HepG2 (cell line): ENCODE measurements around the gene TAMALIN. TPM values are rescaled to one million over a fixed set of nuclear protein-coding genes. Genes with fewer than 3 reads are reported as not detected.
A peak's percentile ranks its signal among the peaks of the same experiment; 100 is the strongest.

Experiments used
- ATAC-seq: fragments of 200-7000 bp; cut with Tn5 transposase; 3 replicates; pipeline ENCODE4 v1.9.1; 2020; ENCODE audit warnings: mild to moderate bottlenecking, moderate library complexity
- BruUV-seq: library from RNA; stranded (reverse); fragments of 400-500 nt; replicated peaks from 2 replicates; lab custom pipeline; 2021; lab: Mats Ljungman, UMichigan
- CTCF ChIA-PET: fragments of 300-600 bp; formaldehyde crosslinking; extraction: SDS; loops from one replicate; lab custom pipeline; 2021; ENCODE audit warnings: low total read pairs, inconsistent platforms, low intra/inter-chr PET ratio; lab: Yijun Ruan, JAX
- POLR2A ChIA-PET: fragments of 350-600 bp; sonication (Branson Sonifier 250); formaldehyde crosslinking; loops from one replicate; lab custom pipeline; 2020; ENCODE audit warnings: antibody characterized with exemption, inconsistent platforms; lab: Yijun Ruan, JAX
- DNase-seq: peaks from one replicate; pipeline ENCODE4 v3.0.0-alpha.2; 2015; ENCODE audit warnings: low spot score
- FAIRE-seq: peaks from 3 replicates; lab custom pipeline; 2011; peaks lifted over from hg19 to GRCh38; lab: Jason Lieb, UNC
- H2AFZ ChIP-seq: one replicate; pipeline ENCODE4 v1.6.1; 2011; ENCODE audit warnings: low read length, inconsistent platforms
- H3K27ac ChIP-seq: fragments of 300-600 bp; 3 replicates; pipeline ENCODE4 v1.8.0; 2011; ENCODE audit warnings: mixed run types, mild to moderate bottlenecking, mixed read lengths, low read length, inconsistent platforms; ENCODE audit not compliant: insufficient read depth; ENCODE audit errors: extremely low read length
- H3K27me3 ChIP-seq, 2 experiments: fragments of 200-600 bp in 1 of 2; 2 replicates in 1 of 2; 3 replicates in 1 of 2; pipeline versions ENCODE4 v1.6.0 to v1.8.0; 2011; ENCODE audit warnings: low read length in 2 of 2, mild to moderate bottlenecking in 2 of 2, moderate library complexity in 2 of 2, inconsistent platforms in 1 of 2; ENCODE audit not compliant: insufficient read depth in 2 of 2, control insufficient read depth in 1 of 2
- H3K36me3 ChIP-seq, 2 experiments: fragments of 200-600 bp in 1 of 2; replicated peaks in 1 of 2; 2 replicates in 1 of 2; 3 replicates in 1 of 2; pipeline versions ENCODE4 v1.5.1 to v1.8.0; 2011; ENCODE audit warnings: low read length in 2 of 2, inconsistent platforms in 1 of 2; ENCODE audit not compliant: insufficient read depth in 2 of 2, control insufficient read depth in 1 of 2
- H3K4me1 ChIP-seq: 2 replicates; pipeline ENCODE4 v1.5.1; 2012; ENCODE audit warnings: low read length, inconsistent platforms; ENCODE audit not compliant: insufficient read depth
- H3K4me2 ChIP-seq: 2 replicates; pipeline ENCODE4 v1.6.0; 2011; ENCODE audit warnings: low read depth, low read length, inconsistent platforms
- H3K4me3 ChIP-seq, 3 experiments: fragments of 200-600 bp in 1 of 3; sonication (generic), shearing (Covaris generic) in 1 of 3; replicated peaks in 1 of 3; 2 replicates each; pipeline ENCODE4 v1.5.1; 2011 to 2016; ENCODE audit warnings: low read length in 3 of 3, inconsistent platforms in 2 of 3, low read depth in 2 of 3, mild to moderate bottlenecking in 2 of 3, control low read depth in 1 of 3, mixed read lengths in 1 of 3; ENCODE audit not compliant: insufficient read depth in 1 of 3
- H3K79me2 ChIP-seq: one replicate; pipeline ENCODE4 v1.6.1; 2011; ENCODE audit warnings: low read length, inconsistent platforms; ENCODE audit not compliant: insufficient read depth
- H3K9ac ChIP-seq: 2 replicates; pipeline ENCODE4 v1.6.0; 2011; ENCODE audit warnings: mild to moderate bottlenecking, low read depth, low read length, inconsistent platforms; ENCODE audit not compliant: insufficient read depth
- H3K9me3 ChIP-seq: 2 replicates; pipeline ENCODE4 v1.5.1; 2012; ENCODE audit warnings: mild to moderate bottlenecking, low read length
- H4K20me1 ChIP-seq: 2 replicates; pipeline ENCODE4 v1.6.0; 2011; ENCODE audit warnings: inconsistent platforms, mild to moderate bottlenecking, low read length, moderate library complexity; ENCODE audit not compliant: insufficient read depth
- AFF4 ChIP-seq: sonication (generic); formaldehyde crosslinking; IDR thresholded peaks from 2 replicates; pipeline ENCODE4 v1.4.0; 2020; ENCODE audit warnings: missing genetic modification reagents
- BCL6 ChIP-seq: IDR thresholded peaks from 2 replicates; pipeline ENCODE4 v1.6.1; 2016; ENCODE audit warnings: missing genetic modification reagents, missing compliant biosample characterization
- CEBPB ChIP-seq: IDR thresholded peaks from 2 replicates; pipeline ENCODE4 v1.6.1; 2011; ENCODE audit warnings: low read depth, low read length, improper control_type of control experiment, borderline replicate concordance
- CHD2 ChIP-seq: IDR thresholded peaks from 2 replicates; pipeline ENCODE4 v1.6.1; 2011; ENCODE audit warnings: low read depth, low read length, improper control_type of control experiment
- ELF3 ChIP-seq: IDR thresholded peaks from 2 replicates; pipeline ENCODE4 v1.6.1; 2016; ENCODE audit warnings: missing genetic modification reagents, missing compliant biosample characterization
- HMG20A ChIP-seq: IDR thresholded peaks from 2 replicates; pipeline ENCODE4 v1.6.1; 2016; ENCODE audit warnings: borderline replicate concordance
- ISX ChIP-seq: sonication (generic); formaldehyde crosslinking; conservative IDR thresholded peaks from 2 replicates; pipeline ENCODE4 v1.5.0; 2020; ENCODE audit warnings: missing genetic modification reagents
- MED1 ChIP-seq: sonication (generic); formaldehyde crosslinking; IDR thresholded peaks from 2 replicates; pipeline ENCODE4 v1.4.0; 2020; ENCODE audit warnings: missing genetic modification reagents
- NCOA2 ChIP-seq: sonication (generic); formaldehyde crosslinking; IDR thresholded peaks from 2 replicates; pipeline ENCODE4 v1.8.0; 2022; ENCODE audit warnings: inconsistent platforms
- NR2F6 ChIP-seq, 2 experiments: IDR thresholded peaks; 2 replicates each; pipeline ENCODE4 v1.6.1; 2016; ENCODE audit warnings: antibody characterized with exemption in 1 of 2, mild to moderate bottlenecking in 1 of 2
- PCBP2 ChIP-seq: fragments of 200-400 bp; formaldehyde crosslinking; optimal IDR thresholded peaks from 2 replicates; pipeline ENCODE3; 2018; ENCODE audit warnings: low read length, low read depth; ENCODE audit not compliant: poor library complexity, severe bottlenecking
- WGBS: methylation state at CpG from one replicate; pipeline ENCODE4 v1.1.6; 2017; ENCODE audit warnings: low lambda C conversion rate; 5-methylcytosine and 5-hydroxymethylcytosine counted together
- in situ Hi-C: cut with HindIII; loops from 2 replicates; pipeline ENCODE4 v1.10.0; 2017; ENCODE audit warnings: low pct_unique_long_range_greater_than_20kb; ENCODE audit not compliant: extremely low pct_ligation_motif_present
- intact Hi-C: fragments of 100-400 bp; cut with micrococcal nuclease; formaldehyde crosslinking; loops from one replicate; pipeline ENCODE4 v1.10.0; 2022; ENCODE audit not compliant: unreplicated experiment
- polyA plus RNA-seq, 8 experiments: library from polyadenylated mRNA; depleted of rRNA in 3 of 8; stranded (reverse) in 7 of 8; unstranded in 1 of 8; fragments of >200 nt; fragmentation: Illumina TruSeq in 4 of 8; extraction: Trizol in 4 of 8; gene quantifications; 2 replicates each; pipeline versions ENCODE4 v1.2.1 to v1.2.3, GENCODE V29; 2011 to 2016; ENCODE audit warnings: low read depth in 4 of 8, missing spikeins in 1 of 8, mixed read lengths in 1 of 8; ENCODE audit not compliant: insufficient read depth in 1 of 8
- total RNA-seq, 5 experiments: library from RNA; depleted of rRNA; stranded (reverse); fragments of >200 nt; fragmentation: Illumina TruSeq; extraction: Trizol; gene quantifications; 2 replicates each; pipeline ENCODE4 v1.2.3, GENCODE V29; 2016; ENCODE audit warnings: low read depth in 1 of 5
- TF ChIP-seq, protein P1 (sequence below): sonication (generic); formaldehyde crosslinking; conservative IDR thresholded peaks from 2 replicates; pipeline ENCODE4 v1.4.0; 2020; ENCODE audit warnings: mild to moderate bottlenecking, missing genetic modification reagents, moderate library complexity

The TAMALIN gene
- total and polyA plus RNA-seq, 2 of the 13 experiments (the other 11 are each of a cell fraction or from before 2014, with no cell fraction given), result 2.9 to 10.9 TPM

GRCh38 chr12:52011602-52012214 lies 5.0 kb downstream of the TAMALIN start:
- peak; percentile 60 for DNase-seq
- intact Hi-C loops, result no loop called here
- Histone ChIP-seq H3K9ac (peak overlapping the region; percentile 66; the same call in 1 of the 2 replicates), H3K4me2 (peak overlapping the region; percentile 86), H4K20me1 (no peaks in the 10 kb centered on the region), H3K4me1 (peaks cover 41% of the 10 kb centered on the region), H3K9me3 (no peaks in the 10 kb centered on the region), H3K27ac (peak overlapping the region; percentile 62), H2AFZ (no peak overlapping the region), H3K4me3 (peak overlapping the region in 1 of 3 experiments; percentile 64; a peak in 2 of 6 replicates), H3K36me3 (peaks cover 4 to 6% of the 10 kb centered on the region in 2 experiments; a peak in 2 of 5 replicates), H3K79me2 (no peaks in the 10 kb centered on the region), H3K27me3 (0 out of 5 replicates have a peak, but pooled peaks cover 0 to 1% of the 10 kb centered on the region in 2 experiments)
- in situ Hi-C loops, result no loop called here
- ATAC-seq, result 0 out of 3 replicates have a peak, but pooled peaks have one; percentile 5
- WGBS, result 76% methylated on average over 8 of the region's 8 CpGs
- ChIA-PET CTCF (no interaction called here), POLR2A (interaction anchor here (2.1 to 3.2 kb wide), 3 partner anchors 10 to 21 kb away, joined by 11 to 45 read pairs (median 14); no protein-coding TSS in a partner anchor)
- no TSS peak for BruUV-seq
- FAIRE-seq, result peak; percentile 87
- TF ChIP-seq CEBPB (peak; percentile 65; the same call in 1 of the 2 replicates), CHD2 (no peak), ELF3 (CRISPR knock-in tag) (peak; percentile 88), NR2F6 (IDR thresholded peaks at IDR 0.05) (no peak; the same call in 1 of the 2 replicates), NR2F6 (CRISPR knock-in tag; IDR thresholded peaks at IDR 0.05) (peak; percentile 65; the same call in 1 of the 2 replicates), AFF4 (CRISPR knock-in tag) (no peak), PCBP2 (no peak), HMG20A (CRISPR knock-in tag) (peak; percentile 30; the same call in 1 of the 2 replicates), MED1 (CRISPR knock-in tag) (0 out of 2 replicates have a peak, but pooled peaks have one; percentile 19), BCL6 (CRISPR knock-in tag) (0 out of 2 replicates have a peak, but pooled peaks have one; percentile 15), NCOA2 (CRISPR knock-in tag) (0 out of 2 replicates have a peak, but pooled peaks have one; percentile 29), ISX (CRISPR knock-in tag) (no peak)
- TF ChIP-seq, protein P1, sequence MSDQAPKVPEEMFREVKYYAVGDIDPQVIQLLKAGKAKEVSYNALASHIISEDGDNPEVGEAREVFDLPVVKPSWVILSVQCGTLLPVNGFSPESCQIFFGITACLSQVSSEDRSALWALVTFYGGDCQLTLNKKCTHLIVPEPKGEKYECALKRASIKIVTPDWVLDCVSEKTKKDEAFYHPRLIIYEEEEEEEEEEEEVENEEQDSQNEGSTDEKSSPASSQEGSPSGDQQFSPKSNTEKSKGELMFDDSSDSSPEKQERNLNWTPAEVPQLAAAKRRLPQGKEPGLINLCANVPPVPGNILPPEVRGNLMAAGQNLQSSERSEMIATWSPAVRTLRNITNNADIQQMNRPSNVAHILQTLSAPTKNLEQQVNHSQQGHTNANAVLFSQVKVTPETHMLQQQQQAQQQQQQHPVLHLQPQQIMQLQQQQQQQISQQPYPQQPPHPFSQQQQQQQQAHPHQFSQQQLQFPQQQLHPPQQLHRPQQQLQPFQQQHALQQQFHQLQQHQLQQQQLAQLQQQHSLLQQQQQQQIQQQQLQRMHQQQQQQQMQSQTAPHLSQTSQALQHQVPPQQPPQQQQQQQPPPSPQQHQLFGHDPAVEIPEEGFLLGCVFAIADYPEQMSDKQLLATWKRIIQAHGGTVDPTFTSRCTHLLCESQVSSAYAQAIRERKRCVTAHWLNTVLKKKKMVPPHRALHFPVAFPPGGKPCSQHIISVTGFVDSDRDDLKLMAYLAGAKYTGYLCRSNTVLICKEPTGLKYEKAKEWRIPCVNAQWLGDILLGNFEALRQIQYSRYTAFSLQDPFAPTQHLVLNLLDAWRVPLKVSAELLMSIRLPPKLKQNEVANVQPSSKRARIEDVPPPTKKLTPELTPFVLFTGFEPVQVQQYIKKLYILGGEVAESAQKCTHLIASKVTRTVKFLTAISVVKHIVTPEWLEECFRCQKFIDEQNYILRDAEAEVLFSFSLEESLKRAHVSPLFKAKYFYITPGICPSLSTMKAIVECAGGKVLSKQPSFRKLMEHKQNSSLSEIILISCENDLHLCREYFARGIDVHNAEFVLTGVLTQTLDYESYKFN (CRISPR knock-in tag), result 0 out of 2 replicates have a peak, but pooled peaks have one; percentile 24
